GM08714 (cell line): ENCODE data around the gene CDC42EP3.
A peak's percentile ranks its signal among the peaks of the same experiment; 100 is the strongest.

Source experiments
- H3K4me3 ChIP-seq: fragments of 200-500 bp; sonication (Bioruptor generic); 2 replicates; pipeline ENCODE4 v1.5.1; 2014; ENCODE audit warnings: mild to moderate bottlenecking, low read length, inconsistent platforms
- ZNF274 ChIP-seq: IDR thresholded peaks from 2 replicates; pipeline ENCODE4 v1.6.1; 2012; ENCODE audit warnings: mild to moderate bottlenecking, low read depth, low read length

CDC42EP3 gene

GRCh38 chr2:37654932-37655841 is 16.3 kb downstream of the CDC42EP3 start:
- TF ChIP-seq ZNF274: no peak
- peak overlapping the region; percentile 53; the same call in 1 of the 2 replicates for H3K4me3 ChIP-seq

- H3K4me3 ChIP-seq: peak overlapping the region; percentile 82; the same call in 1 of the 2 replicates
- TF ChIP-seq ZNF274: no peak
These were observed 17.0 kb downstream of the CDC42EP3 start for GRCh38 chr2:37654419-37654818.

- H3K4me3 ChIP-seq: peak overlapping the region; percentile 82; the same call in 1 of the 2 replicates
- TF ChIP-seq ZNF274: no peak
These were observed 17.6 kb downstream of the CDC42EP3 start for GRCh38 chr2:37653805-37654378.

GRCh38 chr2:37653093-37653492 is 18.3 kb downstream of the CDC42EP3 start:
- TF ChIP-seq ZNF274: no peak

GRCh38 chr2:37652199-37652640 is 19.2 kb downstream of the CDC42EP3 start:
- no peak for TF ChIP-seq ZNF274
- no peak overlapping the region; the same call in 1 of the 2 replicates for H3K4me3 ChIP-seq

More at GRCh38 chr2:37653093-37653492, 18.3 kb downstream of the CDC42EP3 start:
- H3K4me3 ChIP-seq: peak overlapping the region; percentile 28; the same call in 1 of the 2 replicates

- no peak overlapping the region for H3K4me3 ChIP-seq
- TF ChIP-seq ZNF274: no peak
These were observed 20.8 kb downstream of the CDC42EP3 start for GRCh38 chr2:37650548-37651093.

- TF ChIP-seq ZNF274: no peak
These were observed 21.9 kb downstream of the CDC42EP3 start for GRCh38 chr2:37649518-37649917.

GRCh38 chr2:37648331-37649011 is 23.0 kb downstream of the CDC42EP3 start:
- no peak overlapping the region for H3K4me3 ChIP-seq
- no peak for TF ChIP-seq ZNF274

More at GRCh38 chr2:37649518-37649917, 21.9 kb downstream of the CDC42EP3 start:
- H3K4me3 ChIP-seq: no peak overlapping the region

GRCh38 chr2:37647971-37648330 is 23.5 kb downstream of the CDC42EP3 start:
- no peak for TF ChIP-seq ZNF274
- H3K4me3 ChIP-seq: no peak overlapping the region

GRCh38 chr2:37645836-37646235 is 25.6 kb downstream of the CDC42EP3 start:
- H3K4me3 ChIP-seq: no peak overlapping the region
- no peak for TF ChIP-seq ZNF274

- H3K4me3 ChIP-seq: no peak overlapping the region
- no peak for TF ChIP-seq ZNF274
These were observed 26.1 kb downstream of the CDC42EP3 start for GRCh38 chr2:37645362-37645761.

- TF ChIP-seq ZNF274: no peak
- no peak overlapping the region for H3K4me3 ChIP-seq
These were observed 27.3 kb downstream of the CDC42EP3 start for GRCh38 chr2:37644191-37644590.

GRCh38 chr2:37643730-37644078 is 27.7 kb downstream of the CDC42EP3 start:
- no peak for TF ChIP-seq ZNF274
- no peak overlapping the region for H3K4me3 ChIP-seq
